PC-3 (cell line): ENCODE measurements around the gene EGLN1. TPM values are rescaled to one million over a fixed set of nuclear protein-coding genes. Genes with fewer than 3 reads are reported as not detected.
"Not testable (repeated sequence)": the region's sequence is repeated elsewhere in the genome, so short reads cannot be mapped to it uniquely, and the experiment has no call there.

Experiments used
- ATAC-seq: fragments of 200-7000 bp; cut with Tn5 transposase; 2 replicates; pipeline ENCODE4 v1.9.1; 2020; ENCODE audit warnings: mild to moderate bottlenecking, moderate library complexity
- Bru-seq: library from RNA; stranded (reverse); fragments of 400-500 nt; gene quantifications from one replicate; lab custom pipeline; 2021; lab: Mats Ljungman, UMichigan
- BruChase-seq, 2 experiments: library from RNA; stranded (reverse); fragments of 400-500 nt; gene quantifications; one replicate each; lab custom pipeline; 2021; lab: Mats Ljungman, UMichigan
- BruUV-seq: library from RNA; stranded (reverse); fragments of 400-500 nt; replicated peaks from 2 replicates; lab custom pipeline; 2021; lab: Mats Ljungman, UMichigan
- CTCF ChIA-PET: fragments of 300-600 bp; sonication (Branson Sonifier 250); formaldehyde crosslinking; loops from one replicate; lab custom pipeline; 2022; ENCODE audit warnings: antibody characterized with exemption; lab: Charles Lee
- POLR2A ChIA-PET: fragments of 300-600 bp; sonication (Branson Sonifier 250); formaldehyde crosslinking; loops from one replicate; lab custom pipeline; 2022; ENCODE audit warnings: antibody characterized with exemption; ENCODE audit not compliant: unreplicated experiment; lab: Charles Lee
- DNase-seq: peaks from one replicate; pipeline ENCODE4 v3.0.0-alpha.2; 2015
- H2AFZ ChIP-seq: fragments of 300-600 bp; sonication (generic); 2 replicates; pipeline ENCODE4 v1.6.0; 2016; ENCODE audit warnings: antibody characterized with exemption, low read length
- H3F3A ChIP-seq: fragments of 300-600 bp; sonication (generic); one replicate; pipeline ENCODE4 v1.6.0; 2017; ENCODE audit warnings: antibody characterized with exemption, low read length, control low read depth, mild to moderate bottlenecking; ENCODE audit not compliant: unreplicated experiment
- H3K27ac ChIP-seq: fragments of 300-600 bp; sonication (generic); 2 replicates; pipeline ENCODE4 v1.5.1; 2016; ENCODE audit warnings: mild to moderate bottlenecking, low read length
- H3K27me3 ChIP-seq: fragments of 300-600 bp; sonication (generic); 2 replicates; pipeline ENCODE4 v1.6.1; 2016; ENCODE audit warnings: low read length, mixed read lengths
- H3K36me3 ChIP-seq: fragments of 300-600 bp; sonication (generic); 2 replicates; pipeline ENCODE4 v1.6.1; 2016; ENCODE audit warnings: low read depth, mixed run types, low read length, mixed read lengths
- H3K4me1 ChIP-seq: fragments of 300-600 bp; sonication (generic); 2 replicates; pipeline ENCODE4 v1.5.1; 2016; ENCODE audit warnings: low read length; ENCODE audit not compliant: insufficient read depth
- H3K4me2 ChIP-seq: fragments of 300-600 bp; sonication (generic); 2 replicates; pipeline ENCODE4 v1.6.0; 2016; ENCODE audit warnings: low read length
- H3K4me3 ChIP-seq: fragments of 300-600 bp; sonication (generic); 2 replicates; pipeline ENCODE4 v1.5.1; 2016; ENCODE audit warnings: mild to moderate bottlenecking, low read length, mixed read lengths
- H3K79me2 ChIP-seq: fragments of 300-600 bp; sonication (generic); 2 replicates; pipeline ENCODE4 v1.6.1; 2017; ENCODE audit warnings: low read length, mixed read lengths
- H3K9ac ChIP-seq: fragments of 300-600 bp; sonication (generic); 2 replicates; pipeline ENCODE4 v1.6.0; 2016; ENCODE audit warnings: mild to moderate bottlenecking, low read length
- H3K9me2 ChIP-seq: fragments of 300-600 bp; sonication (generic); replicated peaks from 2 replicates; pipeline ENCODE4 v1.6.1; 2016; ENCODE audit warnings: mixed run types, low read length, mixed read lengths
- H3K9me3 ChIP-seq: fragments of 300-600 bp; sonication (generic); 2 replicates; pipeline ENCODE4 v1.6.1; 2016; ENCODE audit warnings: low read length, mixed read lengths
- H4K20me1 ChIP-seq: fragments of 300-600 bp; sonication (generic); 2 replicates; pipeline ENCODE4 v1.6.1; 2016; ENCODE audit warnings: low read length, mixed read lengths
- EZH2 ChIP-seq: fragments of 300-600 bp; sonication (generic); IDR thresholded peaks from one replicate; pipeline ENCODE4 v1.6.1; 2017; ENCODE audit warnings: antibody characterized with exemption, mild to moderate bottlenecking, low read length; ENCODE audit not compliant: unreplicated experiment
- intact Hi-C: fragments of 100-400 bp; cut with micrococcal nuclease; formaldehyde crosslinking; loops from 2 replicates; pipeline ENCODE4 v1.9.0; 2023
- long read RNA-seq: library from polyadenylated mRNA; unstranded; transcript quantifications from one replicate; pipeline ENCODE4 v2.0.0, GENCODE V29; 2021; ENCODE audit not compliant: unreplicated experiment
- total RNA-seq: library from RNA; depleted of rRNA; stranded (reverse); fragments of >200 nt; gene quantifications from 2 replicates; pipeline ENCODE4 v1.2.3, GENCODE V29; 2014; rRNA removed
- TF ChIP-seq, protein P1 (sequence below): fragments of 300-600 bp; sonication (generic); conservative IDR thresholded peaks from 2 replicates; pipeline ENCODE4 v1.5.1; 2017; ENCODE audit warnings: antibody characterized with exemption, low read depth, mild to moderate bottlenecking, low read length

The EGLN1 gene
- total RNA-seq (37.0 and 44.9 TPM in 2 replicates), Bru-seq, nascent RNA (percentile 77 among the genes with signal in this experiment), BruChase-seq, experiment 1, labeled RNA remaining after a 6-hour chase (percentile 76 among the genes with signal in this experiment), BruChase-seq, experiment 2, labeled RNA remaining after a 2-hour chase (percentile 70 among the genes with signal in this experiment)
- long read RNA-seq, full-length matches to known transcripts: 134 of 161 reads
- long read RNA-seq, partial matches to known transcripts: 2 of 161 reads
- long read RNA-seq, other reads (novel, unspliced or antisense): 25 of 161 reads

DNA sequence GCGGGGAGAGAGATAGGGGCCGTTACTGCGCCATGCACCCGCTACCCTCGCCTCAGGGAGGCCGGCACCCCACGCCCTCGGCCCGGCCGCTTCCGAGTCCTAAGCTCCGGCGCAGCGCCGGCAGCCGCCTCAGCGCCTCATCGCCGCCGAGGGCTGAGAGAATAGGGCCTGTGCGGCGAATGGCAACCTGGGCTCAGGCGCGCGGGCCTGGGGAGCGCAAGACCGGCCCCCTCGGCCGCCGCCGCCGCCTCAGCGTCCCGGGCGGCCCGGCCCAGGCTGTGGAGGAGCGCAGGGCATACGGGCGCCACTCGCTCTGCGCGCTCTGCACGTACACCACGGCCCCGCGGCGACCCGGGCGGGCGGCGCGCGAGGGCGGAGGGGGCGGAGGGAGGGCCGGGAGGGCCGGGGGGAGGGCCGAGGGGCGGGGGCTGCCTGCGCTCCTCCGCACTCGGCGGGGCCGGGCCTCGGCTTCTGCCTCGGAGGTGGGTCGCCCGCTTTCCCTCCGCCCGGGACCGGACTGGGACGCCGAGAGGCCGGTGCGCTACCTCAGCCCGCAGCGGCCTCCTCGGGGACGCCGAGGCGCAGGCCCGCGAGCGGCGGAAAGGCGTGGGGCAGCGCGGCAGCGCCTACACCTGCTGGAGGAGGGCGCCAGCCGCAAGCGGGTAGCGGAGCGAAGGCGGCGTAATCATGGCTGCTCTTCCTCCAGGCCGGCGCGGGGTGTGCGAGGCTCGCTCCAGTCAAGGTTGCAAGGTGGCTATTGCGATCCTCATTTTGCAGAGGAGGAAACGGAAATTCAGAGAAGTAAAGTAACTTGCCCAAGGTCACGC is at the start of gene EGLN1:
TSS of gene EGLN1 (minus strand) at position 317 of the 827 bp plus-strand sequence. CDS start 399 bp downstream, outside the sequence.
- Histone ChIP-seq H3K4me3 (peak within 1 kb of the TSS; percentile 85), H2AFZ (peak within 1 kb of the TSS; percentile 77), H3K4me2 (peak within 1 kb of the TSS; percentile 91), H3K9ac (peak within 1 kb of the TSS; percentile 66), H3K9me3 (no peaks in the 10 kb centered on the region), H3K4me1 (peaks cover 43% of the 10 kb centered on the region), H4K20me1 (peaks cover 35% of the 10 kb centered on the region), H3K36me3 (no peaks in the 10 kb centered on the region), H3K79me2 (peaks cover 45% of the 10 kb centered on the region), H3K27ac (peak within 1 kb of the TSS; percentile 77), H3K9me2 (no peaks in the 10 kb centered on the region), H3F3A (no peaks in the 10 kb centered on the region), H3K27me3 (no peaks in the 10 kb centered on the region)
- ChIA-PET CTCF (interaction anchor here (0.6 kb wide), 1 partner anchor 44 kb away, joined by 3 read pairs; no protein-coding TSS in a partner anchor), POLR2A (no interaction called here)
- TF ChIP-seq, protein P1, sequence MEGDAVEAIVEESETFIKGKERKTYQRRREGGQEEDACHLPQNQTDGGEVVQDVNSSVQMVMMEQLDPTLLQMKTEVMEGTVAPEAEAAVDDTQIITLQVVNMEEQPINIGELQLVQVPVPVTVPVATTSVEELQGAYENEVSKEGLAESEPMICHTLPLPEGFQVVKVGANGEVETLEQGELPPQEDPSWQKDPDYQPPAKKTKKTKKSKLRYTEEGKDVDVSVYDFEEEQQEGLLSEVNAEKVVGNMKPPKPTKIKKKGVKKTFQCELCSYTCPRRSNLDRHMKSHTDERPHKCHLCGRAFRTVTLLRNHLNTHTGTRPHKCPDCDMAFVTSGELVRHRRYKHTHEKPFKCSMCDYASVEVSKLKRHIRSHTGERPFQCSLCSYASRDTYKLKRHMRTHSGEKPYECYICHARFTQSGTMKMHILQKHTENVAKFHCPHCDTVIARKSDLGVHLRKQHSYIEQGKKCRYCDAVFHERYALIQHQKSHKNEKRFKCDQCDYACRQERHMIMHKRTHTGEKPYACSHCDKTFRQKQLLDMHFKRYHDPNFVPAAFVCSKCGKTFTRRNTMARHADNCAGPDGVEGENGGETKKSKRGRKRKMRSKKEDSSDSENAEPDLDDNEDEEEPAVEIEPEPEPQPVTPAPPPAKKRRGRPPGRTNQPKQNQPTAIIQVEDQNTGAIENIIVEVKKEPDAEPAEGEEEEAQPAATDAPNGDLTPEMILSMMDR: peak; percentile 48
- TF ChIP-seq EZH2: no peak
- intact Hi-C loops: loop anchor here (1.0 to 5.0 kb wide), 3 partner anchors 106 to 181 kb away; partner anchors contain the start of gene TSNAX
- ATAC-seq (peak; percentile 69), DNase-seq (peak; percentile 88)
- no TSS peak for BruUV-seq

DNA sequence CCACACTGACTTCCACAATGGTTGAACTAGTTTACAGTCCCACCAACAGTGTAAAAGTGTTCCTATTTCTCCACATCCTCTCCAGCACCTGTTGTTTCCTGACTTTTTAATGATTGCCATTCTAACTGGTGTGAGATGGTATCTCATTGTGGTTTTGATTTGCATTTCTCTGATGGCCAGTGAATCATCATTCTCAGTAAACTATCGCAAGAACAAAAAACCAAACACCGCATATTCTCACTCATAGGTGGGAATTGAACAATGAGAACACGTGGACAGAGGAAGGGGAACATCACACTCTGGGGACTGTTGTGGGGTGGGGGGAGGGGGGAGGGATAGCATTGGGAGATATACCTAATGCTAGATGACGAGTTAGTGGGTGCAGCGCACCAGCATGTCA is 49.4 kb upstream of the EGLN1 start:
- POLR2A ChIA-PET, H3K79me2 ChIP-seq, H3K4me1 ChIP-seq, H2AFZ ChIP-seq, H3K9ac ChIP-seq, DNase-seq, H3K9me3 ChIP-seq, H3K4me3 ChIP-seq, ATAC-seq, H4K20me1 ChIP-seq, BruUV-seq, H3K27ac ChIP-seq, H3K4me2 ChIP-seq, H3K27me3 ChIP-seq, H3F3A ChIP-seq, H3K9me2 ChIP-seq, H3K36me3 ChIP-seq, CTCF ChIA-PET, intact Hi-C loops: not testable (repeated sequence)

- H3K9me2 ChIP-seq, H4K20me1 ChIP-seq, intact Hi-C loops, H3K4me3 ChIP-seq, ATAC-seq, H3K9ac ChIP-seq, H3K4me2 ChIP-seq, H3K9me3 ChIP-seq, H3K27me3 ChIP-seq, DNase-seq, H3K27ac ChIP-seq, CTCF ChIA-PET, H3K79me2 ChIP-seq, H2AFZ ChIP-seq, POLR2A ChIA-PET, BruUV-seq, H3K36me3 ChIP-seq, H3F3A ChIP-seq, H3K4me1 ChIP-seq: not testable (repeated sequence)
These were observed 48.9 kb upstream of the EGLN1 start for GRCh38 chr1:231471027-231471426.
